Frontal cortex (tissue), 4 donors: ENCODE measurements around the gene CIDEA. TPM values are rescaled to one million over a fixed set of nuclear protein-coding genes. Genes with fewer than 3 reads are reported as not detected.
"Not testable (repeated sequence)": the region's sequence is repeated elsewhere in the genome, so short reads cannot be mapped to it uniquely, and the experiment has no call there.

Source experiments
- DNase-seq, 2 donors: peaks; one replicate each; pipeline ENCODE4 v3.0.0; 2012; ENCODE audit warnings: low spot score in 2 of 2
- FAIRE-seq: peaks from 2 replicates; lab custom pipeline; 2012; peaks lifted over from hg19 to GRCh38; lab: Jason Lieb, UNC
- total RNA-seq: library from RNA; depleted of rRNA; stranded (reverse); fragments of >200 nt; gene quantifications from one replicate; pipeline ENCODE4 v1.2.3, GENCODE V29; 2014
- donor health status: control.
- donor health status: control.
- donor health status: control.

CIDEA gene
- total RNA-seq, 1 donor from 2014 or later, result 1.6 TPM

DNA sequence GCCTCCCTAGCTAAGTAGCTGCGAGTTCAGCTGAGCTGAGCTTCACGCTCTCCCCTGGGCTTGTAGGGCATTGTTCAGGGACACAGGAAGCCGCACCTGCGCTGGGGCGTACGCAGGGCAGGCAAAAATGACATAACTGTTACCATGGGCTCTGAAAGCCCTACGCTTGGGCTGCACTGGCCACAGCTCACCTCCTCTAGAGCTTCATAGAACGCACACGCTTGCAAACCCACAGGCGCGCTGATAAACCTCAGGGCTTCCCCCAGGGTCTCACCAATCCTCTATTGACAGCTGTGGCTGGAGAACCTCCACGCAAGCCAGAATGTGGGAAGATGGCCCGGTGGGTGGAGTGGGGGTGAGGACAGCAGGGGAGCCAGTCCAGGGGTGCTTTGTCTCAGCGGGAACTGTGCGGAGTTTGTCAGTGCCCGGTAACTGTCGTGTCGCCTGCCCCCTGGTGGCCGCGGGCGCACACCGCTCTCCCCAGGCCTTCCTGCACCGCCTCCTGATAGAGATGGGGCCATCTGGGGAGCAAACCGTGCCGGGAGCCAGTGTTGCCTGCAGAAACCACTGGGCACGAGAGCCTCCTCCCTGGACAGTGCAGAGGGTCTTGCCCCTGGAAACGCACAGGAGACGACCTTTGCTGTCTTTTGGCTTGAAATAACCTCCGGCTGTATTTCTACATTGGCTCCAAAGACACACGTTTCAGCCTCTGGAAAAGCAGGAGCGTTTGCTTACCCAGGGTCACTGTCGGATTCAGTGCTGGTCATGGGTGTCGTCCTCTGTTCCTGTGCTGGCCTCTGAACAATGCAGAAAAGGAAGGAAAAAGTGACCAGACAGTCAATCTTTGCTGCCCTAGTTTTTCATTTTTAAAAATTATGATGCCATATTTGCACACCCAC lies 17.0 kb upstream of the CIDEA start:
- no peak for FAIRE-seq
- peak in 1 of 2 donors; percentile 61 for DNase-seq

DNA sequence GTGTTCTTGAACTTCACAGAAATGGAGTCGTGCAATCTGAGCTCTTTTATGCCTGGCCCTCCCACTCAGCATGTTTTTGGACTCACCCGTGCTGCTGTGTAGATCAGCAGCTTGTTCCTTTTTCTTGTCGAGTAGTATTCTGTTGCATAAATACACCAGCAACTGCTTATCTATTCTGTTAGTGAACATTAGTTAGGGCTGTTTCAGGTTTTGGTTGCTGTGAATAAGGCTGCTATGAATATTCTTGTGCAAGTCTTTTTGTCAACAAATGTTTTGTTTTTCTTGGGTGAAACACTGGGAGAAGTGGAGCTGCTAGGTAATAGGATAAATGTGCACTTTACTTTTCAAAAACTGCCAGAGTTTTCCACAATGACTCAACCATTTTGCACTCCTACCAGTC lies 15.3 kb upstream of the CIDEA start:
- DNase-seq (no peak), FAIRE-seq (no peak)

DNA sequence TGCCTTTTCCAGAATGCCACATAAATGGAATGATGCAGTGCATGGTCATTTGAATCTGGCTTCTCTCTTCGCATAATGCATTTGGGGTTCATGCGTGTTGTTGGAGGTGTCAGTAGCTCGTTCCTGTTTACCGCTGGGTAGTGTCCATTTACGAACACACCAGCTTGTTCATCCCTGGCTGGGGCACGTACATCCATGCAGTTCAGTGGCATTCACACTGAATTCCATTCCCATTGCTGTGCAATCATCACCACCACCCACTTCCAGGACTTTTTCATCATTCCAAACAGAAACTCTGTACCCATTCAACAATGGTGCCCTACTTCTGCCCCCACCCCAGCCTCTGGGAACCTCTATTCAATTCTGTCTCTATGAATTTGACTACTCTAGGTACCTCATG lies 14.7 kb upstream of the CIDEA start:
- no peak for FAIRE-seq
- no peak for DNase-seq

DNA sequence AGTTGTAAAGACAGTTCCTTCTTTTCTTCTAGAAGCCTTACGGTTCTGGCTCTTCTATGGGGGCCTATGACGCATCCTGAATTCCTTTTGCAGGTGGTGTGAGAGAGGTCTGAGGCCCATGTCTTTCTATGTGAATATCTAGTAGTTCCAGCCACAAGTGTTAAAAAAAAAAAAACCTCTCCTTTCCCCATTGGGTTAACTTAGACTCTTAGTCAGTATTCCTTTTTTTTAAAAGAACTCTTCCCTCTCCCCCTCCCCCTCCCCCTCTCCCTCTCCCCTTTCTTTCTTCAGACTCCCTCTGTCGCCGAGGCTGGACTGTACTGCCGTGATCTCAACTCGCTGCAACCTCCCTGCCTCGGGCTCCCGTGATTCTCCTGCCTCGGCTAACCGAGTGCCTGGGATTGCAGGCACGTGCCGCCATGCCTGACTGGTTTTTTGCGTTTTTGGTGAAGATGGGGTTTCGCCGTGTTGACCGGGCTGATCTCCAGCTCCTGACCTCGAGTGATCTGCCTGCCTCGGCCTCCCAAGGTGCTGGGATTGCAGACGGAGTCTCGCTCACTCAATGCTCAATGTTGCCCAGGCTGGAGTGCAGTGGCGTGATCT lies 11.4 kb upstream of the CIDEA start:
- no peak for DNase-seq
- no peak for FAIRE-seq

DNA sequence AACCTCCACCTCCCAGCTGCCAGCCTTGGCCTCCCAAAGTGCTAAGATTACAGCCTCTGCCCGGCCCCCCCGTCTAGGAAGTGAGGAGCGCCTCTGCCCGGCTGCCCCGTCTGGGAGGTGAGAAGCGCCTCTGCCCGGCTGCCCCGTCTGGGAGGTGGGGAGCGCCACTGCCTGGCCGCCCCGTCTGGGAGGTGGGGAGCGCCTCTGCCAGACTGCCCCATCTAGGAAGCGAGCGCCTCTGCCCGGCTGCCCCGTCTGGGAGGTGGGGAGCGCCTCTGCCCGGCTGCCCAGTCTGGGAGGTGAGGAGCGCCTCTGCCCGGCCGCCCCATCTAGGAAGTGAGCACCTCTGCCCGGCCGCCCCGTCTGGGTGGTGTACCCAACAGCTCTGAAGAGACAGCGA lies 10.9 kb upstream of the CIDEA start:
- FAIRE-seq, DNase-seq: not testable (repeated sequence)

DNA sequence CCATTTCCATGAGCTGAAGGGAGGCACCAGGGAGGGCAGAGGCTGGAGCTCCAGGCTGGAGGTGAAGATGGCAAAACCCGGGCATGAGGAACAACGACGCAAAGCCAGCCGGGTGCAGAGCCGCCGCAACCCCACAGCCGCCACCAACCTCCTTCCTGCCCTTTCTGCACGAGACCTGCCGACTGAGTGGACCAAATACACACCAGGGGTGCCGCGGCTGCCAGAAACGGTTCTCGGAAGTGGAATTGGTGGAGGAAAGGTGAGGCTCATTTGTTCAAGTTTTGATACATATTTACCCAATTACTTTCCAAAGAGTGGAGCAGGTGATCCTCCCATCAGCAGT lies 8.4 kb upstream of the CIDEA start:
- FAIRE-seq, result no peak
- DNase-seq, result no peak

DNA sequence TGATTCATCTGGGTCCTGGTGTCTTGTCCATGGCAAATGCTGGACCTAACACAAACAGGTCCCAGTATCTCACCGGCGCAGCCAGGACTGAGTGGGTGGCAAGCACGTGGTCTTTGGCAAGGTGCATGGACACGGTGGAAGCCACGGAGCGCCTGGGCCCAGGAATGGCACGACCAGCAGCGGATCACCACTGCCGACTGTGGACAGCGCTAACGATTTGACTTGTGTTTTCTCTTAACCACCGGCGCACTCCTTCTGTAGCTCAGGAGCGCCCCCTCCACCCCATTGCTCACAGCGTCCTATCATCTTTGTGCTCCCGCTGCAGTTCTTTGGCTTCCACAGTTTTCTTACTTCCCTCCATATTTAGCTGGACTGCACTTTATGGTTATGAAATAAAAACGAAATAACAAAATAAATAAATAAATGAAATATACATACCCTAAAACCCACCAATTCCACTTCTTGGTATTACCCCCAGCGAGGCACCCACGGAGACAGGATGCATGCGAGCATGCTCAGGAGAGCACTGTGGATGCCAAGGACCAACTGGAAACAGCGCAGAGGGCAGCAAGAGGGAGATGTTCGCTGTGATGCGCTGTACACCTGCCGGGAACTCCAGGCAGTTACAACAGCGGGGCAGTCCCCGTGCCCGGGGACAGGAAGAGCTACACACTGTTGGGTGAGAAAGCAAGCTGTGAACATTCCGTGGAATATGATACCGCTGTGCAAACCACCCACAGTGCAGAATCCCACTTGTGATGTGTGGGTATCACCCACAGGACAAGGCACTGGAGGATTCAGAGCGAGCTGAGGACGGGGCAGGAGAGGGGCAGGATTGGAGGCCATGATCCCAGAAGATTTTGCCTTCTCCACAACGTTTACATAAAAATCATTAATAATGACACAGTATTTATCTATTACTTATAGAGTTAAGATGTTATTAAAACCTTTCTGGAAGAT lies 7.0 kb upstream of the CIDEA start:
- DNase-seq, result no peak
- no peak for FAIRE-seq

DNA sequence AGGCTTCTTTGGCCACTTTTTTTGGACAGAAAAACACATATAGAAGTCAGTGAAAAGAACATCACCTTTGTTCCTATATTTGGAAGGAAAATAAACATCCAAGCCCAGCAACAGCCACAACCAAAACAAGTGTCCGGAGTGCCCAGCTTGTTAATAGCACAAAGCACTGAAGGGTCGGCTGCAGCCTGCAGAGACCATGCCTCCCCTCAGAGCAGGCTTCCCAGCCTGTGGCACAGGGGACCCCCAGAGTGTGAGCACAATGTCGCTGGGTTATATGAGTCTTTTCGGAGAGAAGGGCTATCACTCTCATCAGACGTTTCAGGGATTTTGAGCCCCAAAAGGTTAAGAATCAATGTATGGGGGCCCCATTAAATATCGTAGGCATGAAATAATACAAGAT lies 6.2 kb upstream of the CIDEA start:
- DNase-seq (no peak), FAIRE-seq (no peak)

DNA sequence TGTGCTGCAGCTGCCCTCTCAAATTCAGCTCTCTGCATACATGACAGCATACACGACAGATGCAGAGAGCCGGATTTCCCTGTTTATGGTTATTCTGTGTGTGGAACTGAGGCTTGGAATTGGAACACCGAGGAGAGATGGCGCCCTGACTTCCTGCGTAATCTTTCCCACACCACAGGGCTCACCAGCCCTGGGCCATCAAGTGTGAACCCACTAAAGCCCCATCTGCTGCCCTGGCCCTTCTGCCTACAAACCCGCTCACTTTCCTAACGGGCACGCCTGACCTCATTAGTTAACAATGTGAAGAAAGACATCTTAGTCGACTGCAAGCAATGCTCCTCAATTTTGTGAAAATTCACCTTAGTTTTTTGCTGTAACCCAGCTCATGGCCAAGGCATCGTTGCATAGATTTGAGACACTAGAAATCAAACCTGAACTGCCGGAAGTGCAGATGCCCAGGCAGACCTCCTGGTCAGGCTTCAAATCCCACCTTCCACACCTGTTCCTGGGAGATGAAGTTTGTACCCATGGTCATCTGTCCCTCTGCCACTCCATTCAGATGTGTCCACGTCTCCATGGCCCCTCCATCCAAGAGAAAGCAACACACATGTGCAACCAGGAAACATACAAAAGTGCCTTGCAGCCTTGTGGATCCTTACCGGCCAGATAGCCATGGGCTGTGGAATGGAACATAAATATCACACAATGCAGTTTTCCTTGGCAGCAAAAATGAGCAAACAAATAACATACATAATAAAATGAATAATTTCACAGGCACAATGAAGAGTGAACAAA lies 5.0 kb upstream of the CIDEA start:
- DNase-seq (no peak), FAIRE-seq (no peak)

DNA sequence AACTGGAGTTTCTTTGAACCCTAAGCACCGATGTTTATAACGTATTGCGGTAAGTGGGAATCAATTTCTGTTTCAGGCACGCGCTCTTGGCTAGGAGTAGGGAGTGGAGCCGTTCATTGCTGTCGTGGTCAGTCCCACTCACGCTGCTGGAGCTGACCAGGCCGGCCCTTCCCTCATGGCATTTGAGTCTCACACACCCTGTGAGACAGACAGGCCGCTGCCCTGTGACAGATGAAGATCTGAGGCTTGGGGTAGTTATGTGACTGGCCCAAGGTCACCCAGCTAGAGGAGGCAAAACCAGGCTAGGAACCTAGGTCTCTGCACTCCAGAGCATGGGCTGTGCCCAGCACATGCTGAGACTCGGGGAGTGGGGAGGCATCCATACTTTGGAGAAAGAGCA lies 2.9 kb upstream of the CIDEA start:
- FAIRE-seq (no peak), DNase-seq (no peak)

DNA sequence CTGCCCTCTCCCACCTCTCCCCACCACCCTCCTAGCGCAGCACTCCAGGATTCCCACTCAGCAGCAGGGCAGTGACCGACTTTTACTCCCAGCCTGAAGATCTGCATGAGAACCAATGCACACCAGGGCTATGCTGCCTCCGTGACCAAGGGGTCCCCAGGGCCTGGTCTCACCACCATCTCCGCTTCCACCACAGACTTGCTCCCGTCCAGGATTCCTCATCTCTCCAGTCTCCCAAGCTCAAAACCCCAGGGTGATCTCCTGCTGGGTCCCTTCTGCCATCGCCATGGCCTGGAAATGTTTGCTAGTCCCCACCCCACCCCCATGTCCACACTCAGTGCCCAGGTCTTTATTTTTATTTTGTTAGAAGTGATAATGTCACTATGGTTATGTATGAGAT lies 2.1 kb upstream of the CIDEA start:
- no peak for DNase-seq
- no peak for FAIRE-seq

DNA sequence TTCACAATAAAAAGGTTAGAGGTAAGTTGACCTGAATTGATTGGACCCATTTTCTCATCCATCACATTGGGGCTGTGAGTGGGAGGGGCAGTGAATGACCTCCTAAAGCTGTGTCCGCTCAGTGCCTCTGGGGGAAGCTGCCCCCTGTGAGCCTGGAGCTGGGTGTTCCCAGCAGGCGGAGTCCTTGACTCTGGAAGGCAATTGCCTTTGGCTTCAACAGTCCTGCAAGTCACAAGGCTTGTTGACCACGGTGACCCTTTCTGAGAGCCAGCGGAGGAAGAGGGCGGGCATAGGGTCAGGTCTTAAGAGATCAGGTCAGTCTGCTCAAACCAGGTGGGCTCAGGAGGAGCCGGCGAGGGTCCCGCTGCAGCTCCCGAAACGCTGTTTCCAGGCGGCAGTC lies 1.1 kb upstream of the CIDEA start:
- DNase-seq (no peak), FAIRE-seq (no peak)

DNA sequence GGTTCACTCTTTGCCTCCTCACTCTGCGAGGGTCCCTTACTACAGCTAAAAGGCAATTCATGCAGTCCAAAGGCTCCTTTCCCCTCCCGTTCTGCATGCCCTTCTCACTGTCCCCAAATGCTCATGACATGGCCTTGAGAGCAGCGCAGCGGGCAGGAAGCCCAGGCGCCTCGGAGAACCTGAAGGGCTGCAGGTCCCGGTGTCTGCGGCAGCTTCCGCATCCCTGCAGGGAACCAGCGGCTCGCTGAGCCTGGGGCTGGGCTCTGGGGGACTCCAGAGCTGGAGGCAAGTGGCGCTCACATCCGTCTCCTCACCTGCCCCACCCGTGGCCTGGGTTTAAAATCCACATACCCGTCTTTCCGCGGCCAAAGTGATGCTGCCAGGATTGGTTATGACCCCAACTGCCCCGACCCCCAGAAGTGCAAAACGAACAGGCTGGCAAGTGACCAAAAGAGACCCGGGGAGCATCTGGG lies 462 bp upstream of the CIDEA start:
- FAIRE-seq (no peak), DNase-seq (no peak)

DNA sequence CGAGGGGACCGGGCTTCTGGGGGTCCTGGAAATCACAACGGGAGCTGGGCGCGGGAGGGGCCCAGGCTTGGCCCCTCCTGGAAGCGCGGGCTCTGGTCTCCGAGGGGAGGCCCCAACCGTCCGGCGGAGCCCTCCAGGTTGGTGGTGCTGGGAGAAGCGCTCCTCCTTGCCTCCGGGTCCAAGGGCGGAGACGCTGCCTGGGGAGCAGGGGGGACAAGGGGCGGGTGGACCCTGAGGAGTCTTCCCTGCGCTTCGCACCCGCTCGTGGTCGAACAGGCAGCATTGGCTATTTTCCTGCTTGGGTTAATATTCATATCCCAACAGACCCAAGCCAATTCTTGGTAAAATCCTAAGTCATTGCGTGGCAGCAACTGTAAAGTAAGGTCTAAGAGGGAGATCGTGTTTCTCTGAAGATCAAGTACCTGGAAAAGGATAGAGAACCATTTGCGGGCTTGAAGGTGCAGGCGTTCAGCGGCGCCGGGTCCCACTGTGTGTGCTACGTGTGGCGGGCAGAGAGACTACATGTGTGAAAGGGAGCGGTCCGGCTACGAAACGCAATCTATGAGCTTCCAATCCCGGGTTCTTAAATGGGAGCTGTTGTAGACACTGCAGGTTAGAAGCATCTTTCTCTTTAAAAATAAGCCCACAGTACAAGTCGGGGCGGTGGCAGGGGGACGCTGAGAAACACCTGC lies 805 bp downstream of the CIDEA start:
- DNase-seq (no peak), FAIRE-seq (no peak)

DNA sequence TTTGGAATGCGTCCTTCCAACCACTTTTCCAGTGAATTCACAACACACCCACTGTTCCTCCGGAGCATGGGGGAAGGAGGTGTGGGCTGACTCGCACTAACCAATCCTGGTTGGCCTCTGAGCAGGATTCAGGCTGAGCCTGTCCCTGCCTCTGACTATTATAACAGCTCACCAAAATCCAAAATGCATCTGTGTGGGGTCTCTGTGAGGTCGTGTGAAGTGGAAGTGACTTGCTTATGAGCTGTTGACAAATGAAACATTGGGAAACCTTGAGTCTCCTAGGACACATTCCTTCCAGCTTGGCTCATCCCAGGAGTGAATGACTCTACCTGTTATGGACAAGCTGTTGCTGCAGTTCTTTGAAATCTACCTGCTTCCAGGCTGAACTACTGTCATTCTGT lies 1.5 kb downstream of the CIDEA start:
- FAIRE-seq (no peak), DNase-seq (no peak)

DNA sequence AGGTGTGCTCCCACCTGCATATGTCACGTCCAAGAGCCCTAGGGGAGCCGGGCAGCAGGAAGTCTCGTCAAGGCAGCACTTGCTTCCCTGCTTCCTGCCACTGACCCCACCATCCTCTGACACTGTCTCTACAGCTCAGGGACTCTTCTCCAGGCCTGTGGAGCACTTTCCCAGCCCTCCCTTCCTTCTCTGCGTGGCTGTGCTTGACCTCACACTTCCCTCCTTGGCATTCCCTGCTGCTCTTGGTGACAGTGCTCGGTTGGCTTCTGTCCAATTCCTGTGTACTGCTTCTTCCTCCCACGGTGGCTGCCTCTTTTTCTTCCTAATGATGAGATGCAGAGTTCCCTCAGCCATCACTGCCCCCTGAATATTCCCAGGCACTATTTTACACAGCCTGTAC lies 2.8 kb downstream of the CIDEA start:
- FAIRE-seq (no peak), DNase-seq (no peak)

DNA sequence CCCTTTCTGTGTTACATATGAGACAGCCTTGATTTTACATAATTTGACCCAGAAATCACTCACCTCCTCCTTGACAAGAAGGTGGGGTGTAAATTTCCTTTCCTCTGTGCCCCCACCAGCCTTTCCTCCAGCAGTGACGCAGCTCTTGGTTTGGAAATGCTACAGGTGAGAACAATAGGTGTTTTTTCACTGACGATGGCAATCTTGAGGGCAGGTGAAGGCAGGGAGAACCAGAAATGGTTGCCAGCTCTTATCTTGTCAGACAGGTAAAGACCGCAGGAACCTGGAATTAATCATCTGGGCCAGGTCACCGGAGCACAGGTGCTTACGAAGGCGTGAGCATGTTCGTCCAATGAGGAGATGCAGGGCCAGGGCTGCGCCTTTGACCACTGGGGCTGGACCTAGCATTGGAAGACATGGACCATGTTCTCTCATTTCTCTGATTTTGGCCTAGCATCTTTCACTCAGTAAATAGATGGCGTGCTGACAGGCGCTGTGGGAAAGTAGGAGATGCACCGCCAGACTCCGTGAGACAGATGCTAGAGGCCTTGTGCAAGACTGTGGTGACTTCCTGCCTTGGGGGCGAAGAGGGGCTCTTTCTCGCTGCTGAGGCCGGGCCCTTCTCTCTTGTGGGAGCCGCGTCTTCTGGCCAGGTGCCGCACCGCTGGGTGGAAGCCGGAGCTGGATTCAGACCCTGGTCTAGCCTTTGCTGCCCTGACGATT lies 4.0 kb downstream of the CIDEA start:
- FAIRE-seq, result no peak
- DNase-seq, result no peak
